C4-2B (cell line): ENCODE measurements around the gene WIF1.

Experiments used
- ZFX ChIP-seq: fragments of 450-650 bp; IDR thresholded peaks from 2 replicates; pipeline ENCODE4 v1.6.1; 2017
- TF ChIP-seq, protein P1 (sequence below): fragments of 450-650 bp; conservative IDR thresholded peaks from 2 replicates; pipeline ENCODE4 v1.5.1; 2017; ENCODE audit warnings: mild to moderate bottlenecking

DNA sequence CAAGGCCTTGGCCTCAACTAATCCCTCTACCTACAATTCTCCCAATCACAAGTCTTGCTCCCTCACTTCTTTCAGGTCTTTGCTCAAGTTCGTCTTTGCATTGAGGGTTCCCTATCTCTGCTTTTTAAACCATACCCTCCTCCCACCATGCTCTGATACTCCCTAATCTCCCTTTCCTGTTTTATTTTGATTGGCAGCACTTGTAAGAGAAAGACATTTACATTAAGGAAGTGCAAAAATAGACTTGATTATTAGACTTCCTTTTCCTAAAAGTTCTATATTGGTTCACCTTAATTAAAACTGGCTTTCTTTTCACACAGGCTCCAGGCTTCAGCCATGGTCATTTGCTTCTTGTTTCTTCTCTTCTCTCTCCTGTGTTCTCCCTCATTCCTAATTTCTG is 18.3 kb upstream of the WIF1 start:
- TF ChIP-seq, protein P1, sequence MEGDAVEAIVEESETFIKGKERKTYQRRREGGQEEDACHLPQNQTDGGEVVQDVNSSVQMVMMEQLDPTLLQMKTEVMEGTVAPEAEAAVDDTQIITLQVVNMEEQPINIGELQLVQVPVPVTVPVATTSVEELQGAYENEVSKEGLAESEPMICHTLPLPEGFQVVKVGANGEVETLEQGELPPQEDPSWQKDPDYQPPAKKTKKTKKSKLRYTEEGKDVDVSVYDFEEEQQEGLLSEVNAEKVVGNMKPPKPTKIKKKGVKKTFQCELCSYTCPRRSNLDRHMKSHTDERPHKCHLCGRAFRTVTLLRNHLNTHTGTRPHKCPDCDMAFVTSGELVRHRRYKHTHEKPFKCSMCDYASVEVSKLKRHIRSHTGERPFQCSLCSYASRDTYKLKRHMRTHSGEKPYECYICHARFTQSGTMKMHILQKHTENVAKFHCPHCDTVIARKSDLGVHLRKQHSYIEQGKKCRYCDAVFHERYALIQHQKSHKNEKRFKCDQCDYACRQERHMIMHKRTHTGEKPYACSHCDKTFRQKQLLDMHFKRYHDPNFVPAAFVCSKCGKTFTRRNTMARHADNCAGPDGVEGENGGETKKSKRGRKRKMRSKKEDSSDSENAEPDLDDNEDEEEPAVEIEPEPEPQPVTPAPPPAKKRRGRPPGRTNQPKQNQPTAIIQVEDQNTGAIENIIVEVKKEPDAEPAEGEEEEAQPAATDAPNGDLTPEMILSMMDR, result no peak
- no peak for TF ChIP-seq ZFX
